K562 (cell line): ENCODE results near the gene CDKL4. TPM values are rescaled to one million over a fixed set of nuclear protein-coding genes. Genes with fewer than 3 reads are reported as not detected.

Experiments used
- ATAC-seq: fragments of 200-7000 bp; cut with Tn5 transposase; 3 replicates; pipeline ENCODE4 v1.9.1; 2020; ENCODE audit warnings: moderate library complexity
- BruUV-seq: library from RNA; stranded (reverse); fragments of 400-500 nt; replicated peaks from 2 replicates; lab custom pipeline; 2021; lab: Mats Ljungman, UMichigan
- CTCF ChIA-PET: fragments of 300-600 bp; formaldehyde crosslinking; extraction: SDS; loops from one replicate; lab custom pipeline; 2021; ENCODE audit warnings: low intra/inter-chr PET ratio; lab: Yijun Ruan, JAX
- POLR2A ChIA-PET: fragments of 300-600, 350-650 bp; sonication (Branson Sonifier 250); formaldehyde crosslinking; extraction: SDS; loops from one replicate; lab custom pipeline; 2021; ENCODE audit warnings: antibody characterized with exemption, inconsistent platforms; lab: Yijun Ruan, JAX
- DNase-seq, 4 experiments: peaks; one replicate each; pipeline versions ENCODE4 v3.0.0 to v3.0.0-alpha.2; 2011 to 2018; ENCODE audit warnings: low spot score in 3 of 4, mixed read lengths in 3 of 4; ENCODE audit errors: extremely low read depth in 1 of 4
- FAIRE-seq: peaks from 2 replicates; lab custom pipeline; 2011; peaks lifted over from hg19 to GRCh38; lab: Jason Lieb, UNC
- H2AFZ ChIP-seq: 2 replicates; pipeline ENCODE4 v1.6.0; 2011; ENCODE audit warnings: low read depth, low read length, control low read depth, inconsistent platforms
- H3K27ac ChIP-seq: fragments of 200-600 bp; 3 replicates; pipeline ENCODE4 v1.8.0; 2011; ENCODE audit warnings: low read depth, mild to moderate bottlenecking, control low read depth, inconsistent platforms, low read length, moderate library complexity, mixed read lengths; ENCODE audit errors: extremely low read depth
- H3K27me3 ChIP-seq, 2 experiments: fragments of 300-600 bp in 1 of 2; 2 replicates in 1 of 2; 3 replicates in 1 of 2; pipeline versions ENCODE4 v1.6.0 to v1.8.0; 2011; ENCODE audit warnings: inconsistent platforms in 2 of 2, low read length in 2 of 2, mild to moderate bottlenecking in 1 of 2, mixed read lengths in 1 of 2, moderate library complexity in 1 of 2; ENCODE audit not compliant: control insufficient read depth in 2 of 2, insufficient read depth in 2 of 2
- H3K36me3 ChIP-seq: fragments of 300-600 bp; 3 replicates; pipeline ENCODE4 v1.8.0; 2011; ENCODE audit warnings: mild to moderate bottlenecking, low read length, inconsistent platforms; ENCODE audit not compliant: control insufficient read depth, insufficient read depth
- H3K4me1 ChIP-seq, 2 experiments: fragments of 200-600 bp in 1 of 2; replicated peaks in 1 of 2; 2 replicates in 1 of 2; 3 replicates in 1 of 2; pipeline versions ENCODE4 v1.5.1 to v1.8.0; 2011; ENCODE audit warnings: inconsistent platforms in 2 of 2, low read length in 2 of 2, mild to moderate bottlenecking in 1 of 2, mixed read lengths in 1 of 2, moderate library complexity in 1 of 2; ENCODE audit not compliant: control insufficient read depth in 2 of 2, insufficient read depth in 2 of 2
- H3K4me2 ChIP-seq: 2 replicates; pipeline ENCODE4 v1.6.1; 2011; ENCODE audit warnings: low read length, control low read depth, inconsistent platforms, mixed read lengths; ENCODE audit not compliant: insufficient read depth
- H3K4me3 ChIP-seq: fragments of 200-600 bp; sonication (generic), shearing (Covaris generic); 2 replicates; pipeline ENCODE4 v1.5.1; 2016; ENCODE audit warnings: control low read depth, inconsistent platforms
- H3K79me2 ChIP-seq: fragments of 200-600 bp; 3 replicates; pipeline ENCODE4 v1.8.0; 2011; ENCODE audit warnings: low read length, inconsistent platforms; ENCODE audit not compliant: control insufficient read depth, insufficient read depth
- H3K9ac ChIP-seq, 2 experiments: 2 replicates each; pipeline versions ENCODE4 v1.6.0 to v1.6.1; 2011; ENCODE audit warnings: low read depth in 2 of 2, low read length in 2 of 2, control low read depth in 1 of 2, inconsistent platforms in 1 of 2, mild to moderate bottlenecking in 1 of 2, mixed read lengths in 1 of 2; ENCODE audit not compliant: insufficient read depth in 1 of 2
- H3K9me1 ChIP-seq: one replicate; pipeline ENCODE4 v1.6.0; 2011; ENCODE audit warnings: inconsistent platforms, mild to moderate bottlenecking, low read length, moderate library complexity; ENCODE audit not compliant: control insufficient read depth, insufficient read depth
- H3K9me3 ChIP-seq: replicated peaks from 2 replicates; pipeline ENCODE4 v1.5.1; 2011; ENCODE audit warnings: low read depth, low read length, inconsistent platforms; ENCODE audit not compliant: control insufficient read depth, insufficient read depth
- H4K20me1 ChIP-seq: replicated peaks from 2 replicates; pipeline ENCODE4 v1.6.1; 2011; ENCODE audit warnings: low read length, inconsistent platforms, mixed read lengths; ENCODE audit not compliant: control insufficient read depth, insufficient read depth
- CREM ChIP-seq: IDR thresholded peaks from 2 replicates; pipeline ENCODE4 v1.6.1; 2014; ENCODE audit warnings: antibody characterized with exemption, low read depth
- GATAD2B ChIP-seq: fragments of 450-650 bp; IDR thresholded peaks from 2 replicates; pipeline ENCODE4 v1.6.1; 2017; ENCODE audit warnings: mild to moderate bottlenecking, borderline replicate concordance
- MAFG ChIP-seq: fragments of 450-650 bp; conservative IDR thresholded peaks from 2 replicates; pipeline ENCODE4 v1.6.1; 2016; ENCODE audit warnings: missing genetic modification characterization, missing compliant biosample characterization
- MCM3 ChIP-seq: fragments of 450-650 bp; IDR thresholded peaks from 2 replicates; pipeline ENCODE4 v1.6.1; 2016
- NR2F6 ChIP-seq: fragments of 450-650 bp; formaldehyde crosslinking; IDR thresholded peaks from 2 replicates; pipeline ENCODE4 v1.4.0; 2020; ENCODE audit warnings: mild to moderate bottlenecking
- NR4A1 ChIP-seq, 2 experiments: fragments of 250-450 bp in 1 of 2; fragments of 450-650 bp in 1 of 2; sonication (Bioruptor Pico) in 1 of 2; IDR thresholded peaks; 2 replicates each; pipeline versions ENCODE4 v1.4.0 to v1.6.1; 2016 to 2020; ENCODE audit warnings: mild to moderate bottlenecking in 2 of 2, missing compliant biosample characterization in 1 of 2, missing genetic modification characterization in 1 of 2, moderate library complexity in 1 of 2
- PBX2 ChIP-seq, 2 experiments: IDR thresholded peaks in 1 of 2; conservative IDR thresholded peaks in 1 of 2; 2 replicates each; pipeline ENCODE4 v1.6.1; 2016; ENCODE audit warnings: low read depth in 2 of 2, mild to moderate bottlenecking in 1 of 2, missing compliant biosample characterization in 1 of 2, missing genetic modification characterization in 1 of 2, moderate library complexity in 1 of 2
- RBM22 ChIP-seq: fragments of 200-400 bp; formaldehyde crosslinking; IDR thresholded peaks from 2 replicates; pipeline ENCODE4 v1.6.1; 2018; ENCODE audit warnings: low read length, low read depth; ENCODE audit not compliant: poor library complexity, severe bottlenecking
- RUNX1 ChIP-seq: sonication (generic); IDR thresholded peaks from 2 replicates; pipeline ENCODE4 v1.6.1; 2016; ENCODE audit warnings: antibody characterized with exemption, low read depth
- SIN3A ChIP-seq, 2 experiments: fragments of 150-350 bp in 1 of 2; IDR thresholded peaks; 2 replicates each; pipeline ENCODE4 v1.6.1; 2011 to 2016; ENCODE audit warnings: borderline replicate concordance in 2 of 2, low read depth in 2 of 2, low read length in 2 of 2, mild to moderate bottlenecking in 2 of 2, moderate library complexity in 2 of 2; ENCODE audit not compliant: control insufficient read depth in 1 of 2
- STAT5A ChIP-seq: IDR thresholded peaks from 2 replicates; pipeline ENCODE4 v1.6.1; 2012; ENCODE audit warnings: low read length, inconsistent platforms, borderline replicate concordance
- TCF15 ChIP-seq: fragments of 250-450 bp; sonication (Bioruptor Pico); IDR thresholded peaks from 2 replicates; pipeline ENCODE4 v1.8.0; 2022; ENCODE audit warnings: moderate library complexity, mild to moderate bottlenecking, inconsistent platforms
- THAP12 ChIP-seq: fragments of 250-450 bp; sonication (Bioruptor Pico); IDR thresholded peaks from 2 replicates; pipeline ENCODE4 v1.9.0; 2021; ENCODE audit warnings: mild to moderate bottlenecking, inconsistent platforms
- ZNF41 ChIP-seq: fragments of 250-450 bp; sonication (Bioruptor Pico); conservative IDR thresholded peaks from 2 replicates; pipeline ENCODE4 v1.4.0; 2020; ENCODE audit warnings: mild to moderate bottlenecking
- WGBS: fragments of 100-300 bp; shearing (Covaris generic); methylation state at CpG from one replicate; pipeline ENCODE4 v1.1.6; 2016; ENCODE audit warnings: low coverage, mixed read lengths; ENCODE audit not compliant: insufficient coverage; ENCODE audit errors: missing lambda C conversion rate; 5-methylcytosine and 5-hydroxymethylcytosine counted together
- in situ Hi-C: fragments of 300-500 bp; cut with MboI; formaldehyde crosslinking; loops from 4 replicates; pipeline ENCODE4 v1.15.0; 2018; ENCODE audit warnings: inconsistent platforms, mixed read lengths
- intact Hi-C: fragments of 100-400 bp; cut with micrococcal nuclease; formaldehyde crosslinking; loops from 2 replicates; pipeline ENCODE4 v1.14.2; 2022
- polyA plus RNA-seq, 8 experiments: library from polyadenylated mRNA; depleted of rRNA in 4 of 8; stranded (reverse) in 5 of 8; unstranded in 3 of 8; fragments of >200 nt; fragmentation: Nextera tagmentation in 2 of 8; fragmentation: Illumina TruSeq in 1 of 8; extraction: Ambion mirVana in 2 of 8; extraction: Trizol in 1 of 8; gene quantifications; 2 replicates each; pipeline versions ENCODE4 v1.2.1 to v1.2.3, GENCODE V29; 2011 to 2014; ENCODE audit warnings: inconsistent platforms in 1 of 8, missing spikeins in 1 of 8
- total RNA-seq, 7 experiments: library from RNA; depleted of rRNA in 6 of 7; stranded (reverse); fragments of >200 nt in 6 of 7; fragmentation: Illumina TruSeq in 2 of 7; extraction: Trizol in 2 of 7; gene quantifications; 2 replicates each; pipeline versions ENCODE4 v1.2.1 to v1.2.3, GENCODE V29; 2011 to 2021; ENCODE audit warnings: low replicate concordance in 1 of 7
- TF ChIP-seq, protein P1 (sequence below): fragments of 250-450 bp; sonication (Bioruptor Pico); IDR thresholded peaks from 2 replicates; pipeline ENCODE4 v1.4.0; 2020; ENCODE audit warnings: mild to moderate bottlenecking, moderate library complexity
- TF ChIP-seq, protein P2 (sequence below): fragments of 250-450 bp; sonication (Bioruptor Pico); IDR thresholded peaks from 2 replicates; pipeline ENCODE4 v1.8.0; 2021; ENCODE audit warnings: moderate library complexity, mild to moderate bottlenecking, inconsistent platforms

Gene CDKL4
- total and polyA plus RNA-seq, 9 of the 15 experiments (the other 6 are each of a cell fraction or from before 2014, with no cell fraction given): not detected

DNA sequence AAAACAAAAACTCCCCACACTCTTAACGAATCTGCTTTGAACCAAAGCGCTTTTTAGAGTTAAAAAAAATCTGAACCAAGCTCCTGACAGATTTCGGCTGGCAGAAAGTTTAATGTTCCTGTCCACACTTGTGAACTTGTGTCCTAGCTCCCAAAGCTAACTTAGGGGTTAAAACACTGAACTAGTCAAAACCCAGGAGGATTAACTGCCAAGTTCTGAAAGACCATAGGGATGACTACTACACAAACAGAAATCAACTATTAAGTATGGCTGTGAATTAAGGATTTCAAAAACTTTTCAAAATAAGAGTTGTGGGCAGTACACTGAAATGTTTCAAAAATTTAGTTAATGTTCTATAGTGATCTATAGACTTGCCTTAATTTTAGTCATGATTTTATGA, 26.2 kb upstream of the CDKL4 start:
- WGBS: 95% methylated on average over 3 of the region's 3 CpGs
- no peak for DNase-seq
- ChIA-PET POLR2A (interaction anchor here (1.2 to 1.3 kb wide), 2 partner anchors 14 to 15 kb away, joined by 3 read pairs; no protein-coding TSS in a partner anchor), CTCF (no interaction called here)
- Histone ChIP-seq H3K4me2 (no peak overlapping the region), H3K27ac (no peak overlapping the region), H3K9me1 (no peaks in the 10 kb centered on the region), H3K9ac (no peak overlapping the region), H3K9me3 (no peaks in the 10 kb centered on the region), H3K4me3 (no peak overlapping the region), H2AFZ (no peak overlapping the region), H3K79me2 (no peaks in the 10 kb centered on the region), H3K27me3 (no peaks in the 10 kb centered on the region), H4K20me1 (no peaks in the 10 kb centered on the region), H3K4me1 (no peaks in the 10 kb centered on the region), H3K36me3 (peaks cover 49% of the 10 kb centered on the region)
- ATAC-seq: no peak
- intact Hi-C loops (no loop called here), in situ Hi-C loops (no loop called here)
- BruUV-seq: no TSS peak
- FAIRE-seq: no peak
- TF ChIP-seq GATAD2B: no peak
- TF ChIP-seq THAP12: no peak
- TF ChIP-seq MCM3: no peak
- no peak for TF ChIP-seq MAFG (tag)
- TF ChIP-seq CREM: no peak
- TF ChIP-seq RBM22: no peak
- TF ChIP-seq NR2F6 (CRISPR knock-in tag): no peak
- no peak for TF ChIP-seq ZNF41 (CRISPR knock-in tag)
- TF ChIP-seq, protein P1, sequence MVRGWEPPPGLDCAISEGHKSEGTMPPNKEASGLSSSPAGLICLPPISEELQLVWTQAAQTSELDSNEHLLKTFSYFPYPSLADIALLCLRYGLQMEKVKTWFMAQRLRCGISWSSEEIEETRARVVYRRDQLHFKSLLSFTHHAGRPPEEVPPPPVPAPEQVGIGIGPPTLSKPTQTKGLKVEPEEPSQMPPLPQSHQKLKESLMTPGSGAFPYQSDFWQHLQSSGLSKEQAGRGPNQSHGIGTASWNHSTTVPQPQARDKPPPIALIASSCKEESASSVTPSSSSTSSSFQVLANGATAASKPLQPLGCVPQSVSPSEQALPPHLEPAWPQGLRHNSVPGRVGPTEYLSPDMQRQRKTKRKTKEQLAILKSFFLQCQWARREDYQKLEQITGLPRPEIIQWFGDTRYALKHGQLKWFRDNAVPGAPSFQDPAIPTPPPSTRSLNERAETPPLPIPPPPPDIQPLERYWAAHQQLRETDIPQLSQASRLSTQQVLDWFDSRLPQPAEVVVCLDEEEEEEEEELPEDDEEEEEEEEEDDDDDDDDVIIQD (CRISPR knock-in tag): no peak
- no peak for TF ChIP-seq PBX2 (CRISPR knock-in tag; IDR thresholded peaks at IDR 0.05; ENCODE audit: low read depth)
- no peak for TF ChIP-seq PBX2 (tag; conservative IDR thresholded peaks at IDR 0.05; ENCODE audit: low read depth)
- TF ChIP-seq SIN3A (IDR thresholded peaks at IDR 0.05; ENCODE audit: borderline replicate concordance in 2 of 2, control insufficient read depth in 1 of 2, low read depth in 2 of 2, low read length in 2 of 2): no peak
- TF ChIP-seq, protein P2, sequence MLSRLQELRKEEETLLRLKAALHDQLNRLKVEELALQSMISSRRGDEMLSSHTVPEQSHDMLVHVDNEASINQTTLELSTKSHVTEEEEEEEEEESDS (CRISPR knock-in tag): no peak
- no peak for TF ChIP-seq TCF15
- TF ChIP-seq RUNX1: no peak
- no peak for TF ChIP-seq STAT5A
- no peak for TF ChIP-seq NR4A1 (CRISPR knock-in tag; IDR thresholded peaks at IDR 0.05)
- TF ChIP-seq NR4A1 (tag; IDR thresholded peaks at IDR 0.05): no peak
